HepG2 (cell line): ENCODE data around the gene CD200. TPM values are rescaled to one million over a fixed set of nuclear protein-coding genes. Genes with fewer than 3 reads are reported as not detected.

Experiments
- ATAC-seq: fragments of 200-7000 bp; cut with Tn5 transposase; 3 replicates; pipeline ENCODE4 v1.9.1; 2020; ENCODE audit warnings: mild to moderate bottlenecking, moderate library complexity
- BruUV-seq: library from RNA; stranded (reverse); fragments of 400-500 nt; replicated peaks from 2 replicates; lab custom pipeline; 2021; lab: Mats Ljungman, UMichigan
- CTCF ChIA-PET: fragments of 300-600 bp; formaldehyde crosslinking; extraction: SDS; loops from one replicate; lab custom pipeline; 2021; ENCODE audit warnings: low total read pairs, inconsistent platforms, low intra/inter-chr PET ratio; lab: Yijun Ruan, JAX
- POLR2A ChIA-PET: fragments of 350-600 bp; sonication (Branson Sonifier 250); formaldehyde crosslinking; loops from one replicate; lab custom pipeline; 2020; ENCODE audit warnings: antibody characterized with exemption, inconsistent platforms; lab: Yijun Ruan, JAX
- DNase-seq: peaks from one replicate; pipeline ENCODE4 v3.0.0-alpha.2; 2015; ENCODE audit warnings: low spot score
- FAIRE-seq: peaks from 3 replicates; lab custom pipeline; 2011; peaks lifted over from hg19 to GRCh38; lab: Jason Lieb, UNC
- H2AFZ ChIP-seq: one replicate; pipeline ENCODE4 v1.6.1; 2011; ENCODE audit warnings: low read length, inconsistent platforms
- H3K27ac ChIP-seq: fragments of 300-600 bp; 3 replicates; pipeline ENCODE4 v1.8.0; 2011; ENCODE audit warnings: mixed run types, mild to moderate bottlenecking, mixed read lengths, low read length, inconsistent platforms; ENCODE audit not compliant: insufficient read depth; ENCODE audit errors: extremely low read length
- H3K27me3 ChIP-seq, 2 experiments: fragments of 200-600 bp in 1 of 2; 2 replicates in 1 of 2; 3 replicates in 1 of 2; pipeline versions ENCODE4 v1.6.0 to v1.8.0; 2011; ENCODE audit warnings: low read length in 2 of 2, mild to moderate bottlenecking in 2 of 2, moderate library complexity in 2 of 2, inconsistent platforms in 1 of 2; ENCODE audit not compliant: insufficient read depth in 2 of 2, control insufficient read depth in 1 of 2
- H3K36me3 ChIP-seq, 2 experiments: fragments of 200-600 bp in 1 of 2; replicated peaks in 1 of 2; 2 replicates in 1 of 2; 3 replicates in 1 of 2; pipeline versions ENCODE4 v1.5.1 to v1.8.0; 2011; ENCODE audit warnings: low read length in 2 of 2, inconsistent platforms in 1 of 2; ENCODE audit not compliant: insufficient read depth in 2 of 2, control insufficient read depth in 1 of 2
- H3K4me1 ChIP-seq: 2 replicates; pipeline ENCODE4 v1.5.1; 2012; ENCODE audit warnings: low read length, inconsistent platforms; ENCODE audit not compliant: insufficient read depth
- H3K4me2 ChIP-seq: 2 replicates; pipeline ENCODE4 v1.6.0; 2011; ENCODE audit warnings: low read depth, low read length, inconsistent platforms
- H3K4me3 ChIP-seq, 3 experiments: fragments of 200-600 bp in 1 of 3; sonication (generic), shearing (Covaris generic) in 1 of 3; replicated peaks in 1 of 3; 2 replicates each; pipeline ENCODE4 v1.5.1; 2011 to 2016; ENCODE audit warnings: low read length in 3 of 3, inconsistent platforms in 2 of 3, low read depth in 2 of 3, mild to moderate bottlenecking in 2 of 3, control low read depth in 1 of 3, mixed read lengths in 1 of 3; ENCODE audit not compliant: insufficient read depth in 1 of 3
- H3K79me2 ChIP-seq: one replicate; pipeline ENCODE4 v1.6.1; 2011; ENCODE audit warnings: low read length, inconsistent platforms; ENCODE audit not compliant: insufficient read depth
- H3K9ac ChIP-seq: 2 replicates; pipeline ENCODE4 v1.6.0; 2011; ENCODE audit warnings: mild to moderate bottlenecking, low read depth, low read length, inconsistent platforms; ENCODE audit not compliant: insufficient read depth
- H3K9me3 ChIP-seq: 2 replicates; pipeline ENCODE4 v1.5.1; 2012; ENCODE audit warnings: mild to moderate bottlenecking, low read length
- H4K20me1 ChIP-seq: 2 replicates; pipeline ENCODE4 v1.6.0; 2011; ENCODE audit warnings: inconsistent platforms, mild to moderate bottlenecking, low read length, moderate library complexity; ENCODE audit not compliant: insufficient read depth
- AKAP8 ChIP-seq: sonication (generic); formaldehyde crosslinking; IDR thresholded peaks from 2 replicates; pipeline ENCODE4 v1.5.1; 2020; ENCODE audit warnings: mild to moderate bottlenecking, missing genetic modification reagents
- GATA4 ChIP-seq: sonication (generic); IDR thresholded peaks from 2 replicates; pipeline ENCODE4 v1.6.1; 2016; ENCODE audit warnings: antibody characterized with exemption, low read depth, borderline replicate concordance
- HES4 ChIP-seq: sonication (generic); formaldehyde crosslinking; IDR thresholded peaks from 2 replicates; pipeline ENCODE4 v1.9.0; 2021; ENCODE audit warnings: mild to moderate bottlenecking, missing genetic modification reagents, borderline replicate concordance
- SAP130 ChIP-seq: IDR thresholded peaks from 2 replicates; pipeline ENCODE4 v1.6.1; 2016; ENCODE audit warnings: low read depth
- SATB2 ChIP-seq: sonication (generic); formaldehyde crosslinking; IDR thresholded peaks from 2 replicates; pipeline ENCODE4 v1.5.0; 2020; ENCODE audit warnings: missing genetic modification reagents
- SIX4 ChIP-seq: sonication (generic); formaldehyde crosslinking; IDR thresholded peaks from 2 replicates; pipeline ENCODE4 v1.4.0; 2020; ENCODE audit warnings: missing genetic modification reagents
- ZBTB21 ChIP-seq: sonication (generic); formaldehyde crosslinking; IDR thresholded peaks from 2 replicates; pipeline ENCODE4 v1.4.0; 2020; ENCODE audit warnings: missing genetic modification reagents
- ZMAT5 ChIP-seq: sonication (generic); formaldehyde crosslinking; IDR thresholded peaks from 2 replicates; pipeline ENCODE4 v1.5.0; 2020; ENCODE audit warnings: mild to moderate bottlenecking, low read depth, missing genetic modification reagents, borderline replicate concordance
- ZNF550 ChIP-seq: sonication (generic); formaldehyde crosslinking; IDR thresholded peaks from 2 replicates; pipeline ENCODE4 v1.4.0; 2020; ENCODE audit warnings: mild to moderate bottlenecking, missing genetic modification reagents, borderline replicate concordance
- in situ Hi-C: cut with HindIII; loops from 2 replicates; pipeline ENCODE4 v1.10.0; 2017; ENCODE audit warnings: low pct_unique_long_range_greater_than_20kb; ENCODE audit not compliant: extremely low pct_ligation_motif_present
- intact Hi-C: fragments of 100-400 bp; cut with micrococcal nuclease; formaldehyde crosslinking; loops from one replicate; pipeline ENCODE4 v1.10.0; 2022; ENCODE audit not compliant: unreplicated experiment
- polyA plus RNA-seq, 8 experiments: library from polyadenylated mRNA; depleted of rRNA in 3 of 8; stranded (reverse) in 7 of 8; unstranded in 1 of 8; fragments of >200 nt; fragmentation: Illumina TruSeq in 4 of 8; extraction: Trizol in 4 of 8; gene quantifications; 2 replicates each; pipeline versions ENCODE4 v1.2.1 to v1.2.3, GENCODE V29; 2011 to 2016; ENCODE audit warnings: low read depth in 4 of 8, missing spikeins in 1 of 8, mixed read lengths in 1 of 8; ENCODE audit not compliant: insufficient read depth in 1 of 8
- total RNA-seq, 5 experiments: library from RNA; depleted of rRNA; stranded (reverse); fragments of >200 nt; fragmentation: Illumina TruSeq; extraction: Trizol; gene quantifications; 2 replicates each; pipeline ENCODE4 v1.2.3, GENCODE V29; 2016; ENCODE audit warnings: low read depth in 1 of 5
- TF ChIP-seq, protein P1 (sequence below): sonication (generic); formaldehyde crosslinking; IDR thresholded peaks from 2 replicates; pipeline ENCODE4 v1.5.1; 2020; ENCODE audit warnings: mild to moderate bottlenecking, missing genetic modification reagents, moderate library complexity

Gene CD200
- total and polyA plus RNA-seq, 2 of the 13 experiments (the other 11 are each of a cell fraction or from before 2014, with no cell fraction given) = not detected

DNA sequence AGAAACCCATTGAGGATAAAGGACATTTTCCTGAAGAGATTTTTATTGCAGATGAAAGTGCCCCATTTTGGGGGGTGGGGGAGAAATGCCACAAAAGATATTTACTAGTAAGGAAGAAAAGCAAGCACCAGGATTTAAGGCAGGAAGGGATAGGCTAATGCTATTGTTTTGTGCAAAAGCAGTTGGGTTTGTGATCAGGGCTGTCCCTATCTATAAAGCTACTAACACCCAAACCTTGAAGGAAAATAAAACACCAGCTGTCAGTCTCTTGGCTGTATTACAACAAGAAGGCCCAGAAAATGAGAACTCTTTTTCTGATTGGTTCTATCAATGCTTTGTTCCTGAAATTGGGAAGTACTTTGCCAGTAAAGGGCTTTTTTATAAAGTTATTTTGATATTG lies 56.0 kb downstream of the CD200 start:
- H3K9me3 ChIP-seq = no peaks in the 10 kb centered on the region
- intact Hi-C loops (no loop called here), in situ Hi-C loops (no loop called here)
- ChIA-PET POLR2A (no interaction called here), CTCF (no interaction called here)
- no peak overlapping the region for H2AFZ ChIP-seq
- no peaks in the 10 kb centered on the region for H3K27me3 ChIP-seq
- H3K27ac ChIP-seq = no peak overlapping the region
- H3K36me3 ChIP-seq = no peaks in the 10 kb centered on the region
- ATAC-seq (no peak), DNase-seq (no peak), FAIRE-seq (no peak)
- no TSS peak for BruUV-seq
- no peaks in the 10 kb centered on the region for H4K20me1 ChIP-seq
- no peak overlapping the region for H3K4me2 ChIP-seq
- no peaks in the 10 kb centered on the region for H3K79me2 ChIP-seq
- H3K9ac ChIP-seq = no peak overlapping the region
- H3K4me1 ChIP-seq = no peaks in the 10 kb centered on the region
- H3K4me3 ChIP-seq = no peak overlapping the region
- TF ChIP-seq SATB2 (CRISPR knock-in tag) (no peak), SAP130 (CRISPR knock-in tag) (no peak), ZMAT5 (CRISPR knock-in tag) (no peak), ZNF550 (CRISPR knock-in tag) (no peak), SIX4 (CRISPR knock-in tag) (no peak), AKAP8 (no peak), GATA4 (no peak), ZBTB21 (CRISPR knock-in tag) (no peak), HES4 (CRISPR knock-in tag) (no peak)
- TF ChIP-seq, protein P1, sequence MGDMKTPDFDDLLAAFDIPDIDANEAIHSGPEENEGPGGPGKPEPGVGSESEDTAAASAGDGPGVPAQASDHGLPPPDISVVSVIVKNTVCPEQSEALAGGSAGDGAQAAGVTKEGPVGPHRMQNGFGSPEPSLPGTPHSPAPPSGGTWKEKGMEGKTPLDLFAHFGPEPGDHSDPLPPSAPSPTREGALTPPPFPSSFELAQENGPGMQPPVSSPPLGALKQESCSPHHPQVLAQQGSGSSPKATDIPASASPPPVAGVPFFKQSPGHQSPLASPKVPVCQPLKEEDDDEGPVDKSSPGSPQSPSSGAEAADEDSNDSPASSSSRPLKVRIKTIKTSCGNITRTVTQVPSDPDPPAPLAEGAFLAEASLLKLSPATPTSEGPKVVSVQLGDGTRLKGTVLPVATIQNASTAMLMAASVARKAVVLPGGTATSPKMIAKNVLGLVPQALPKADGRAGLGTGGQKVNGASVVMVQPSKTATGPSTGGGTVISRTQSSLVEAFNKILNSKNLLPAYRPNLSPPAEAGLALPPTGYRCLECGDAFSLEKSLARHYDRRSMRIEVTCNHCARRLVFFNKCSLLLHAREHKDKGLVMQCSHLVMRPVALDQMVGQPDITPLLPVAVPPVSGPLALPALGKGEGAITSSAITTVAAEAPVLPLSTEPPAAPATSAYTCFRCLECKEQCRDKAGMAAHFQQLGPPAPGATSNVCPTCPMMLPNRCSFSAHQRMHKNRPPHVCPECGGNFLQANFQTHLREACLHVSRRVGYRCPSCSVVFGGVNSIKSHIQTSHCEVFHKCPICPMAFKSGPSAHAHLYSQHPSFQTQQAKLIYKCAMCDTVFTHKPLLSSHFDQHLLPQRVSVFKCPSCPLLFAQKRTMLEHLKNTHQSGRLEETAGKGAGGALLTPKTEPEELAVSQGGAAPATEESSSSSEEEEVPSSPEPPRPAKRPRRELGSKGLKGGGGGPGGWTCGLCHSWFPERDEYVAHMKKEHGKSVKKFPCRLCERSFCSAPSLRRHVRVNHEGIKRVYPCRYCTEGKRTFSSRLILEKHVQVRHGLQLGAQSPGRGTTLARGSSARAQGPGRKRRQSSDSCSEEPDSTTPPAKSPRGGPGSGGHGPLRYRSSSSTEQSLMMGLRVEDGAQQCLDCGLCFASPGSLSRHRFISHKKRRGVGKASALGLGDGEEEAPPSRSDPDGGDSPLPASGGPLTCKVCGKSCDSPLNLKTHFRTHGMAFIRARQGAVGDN = no peak
